K562 (cell line): ENCODE data around the gene MATN1. TPM values are rescaled to one million over a fixed set of nuclear protein-coding genes. Genes with fewer than 3 reads are reported as not detected.

ENCODE experiments used
- ATAC-seq: fragments of 200-7000 bp; cut with Tn5 transposase; 3 replicates; pipeline ENCODE4 v1.9.1; 2020; ENCODE audit warnings: moderate library complexity
- BruUV-seq: library from RNA; stranded (reverse); fragments of 400-500 nt; replicated peaks from 2 replicates; lab custom pipeline; 2021; lab: Mats Ljungman, UMichigan
- CTCF ChIA-PET: fragments of 300-600 bp; formaldehyde crosslinking; extraction: SDS; loops from one replicate; lab custom pipeline; 2021; ENCODE audit warnings: low intra/inter-chr PET ratio; lab: Yijun Ruan, JAX
- POLR2A ChIA-PET: fragments of 300-600, 350-650 bp; sonication (Branson Sonifier 250); formaldehyde crosslinking; extraction: SDS; loops from one replicate; lab custom pipeline; 2021; ENCODE audit warnings: antibody characterized with exemption, inconsistent platforms; lab: Yijun Ruan, JAX
- DNase-seq, 4 experiments: peaks; one replicate each; pipeline versions ENCODE4 v3.0.0 to v3.0.0-alpha.2; 2011 to 2018; ENCODE audit warnings: low spot score in 3 of 4, mixed read lengths in 3 of 4; ENCODE audit errors: extremely low read depth in 1 of 4
- FAIRE-seq: peaks from 2 replicates; lab custom pipeline; 2011; peaks lifted over from hg19 to GRCh38; lab: Jason Lieb, UNC
- H2AFZ ChIP-seq: 2 replicates; pipeline ENCODE4 v1.6.0; 2011; ENCODE audit warnings: low read depth, low read length, control low read depth, inconsistent platforms
- H3K27ac ChIP-seq: fragments of 200-600 bp; 3 replicates; pipeline ENCODE4 v1.8.0; 2011; ENCODE audit warnings: low read depth, mild to moderate bottlenecking, control low read depth, inconsistent platforms, low read length, moderate library complexity, mixed read lengths; ENCODE audit errors: extremely low read depth
- H3K27me3 ChIP-seq, 2 experiments: fragments of 300-600 bp in 1 of 2; 2 replicates in 1 of 2; 3 replicates in 1 of 2; pipeline versions ENCODE4 v1.6.0 to v1.8.0; 2011; ENCODE audit warnings: inconsistent platforms in 2 of 2, low read length in 2 of 2, mild to moderate bottlenecking in 1 of 2, mixed read lengths in 1 of 2, moderate library complexity in 1 of 2; ENCODE audit not compliant: control insufficient read depth in 2 of 2, insufficient read depth in 2 of 2
- H3K36me3 ChIP-seq: fragments of 300-600 bp; 3 replicates; pipeline ENCODE4 v1.8.0; 2011; ENCODE audit warnings: mild to moderate bottlenecking, low read length, inconsistent platforms; ENCODE audit not compliant: control insufficient read depth, insufficient read depth
- H3K4me1 ChIP-seq, 2 experiments: fragments of 200-600 bp in 1 of 2; replicated peaks in 1 of 2; 2 replicates in 1 of 2; 3 replicates in 1 of 2; pipeline versions ENCODE4 v1.5.1 to v1.8.0; 2011; ENCODE audit warnings: inconsistent platforms in 2 of 2, low read length in 2 of 2, mild to moderate bottlenecking in 1 of 2, mixed read lengths in 1 of 2, moderate library complexity in 1 of 2; ENCODE audit not compliant: control insufficient read depth in 2 of 2, insufficient read depth in 2 of 2
- H3K4me2 ChIP-seq: 2 replicates; pipeline ENCODE4 v1.6.1; 2011; ENCODE audit warnings: low read length, control low read depth, inconsistent platforms, mixed read lengths; ENCODE audit not compliant: insufficient read depth
- H3K4me3 ChIP-seq: fragments of 200-600 bp; sonication (generic), shearing (Covaris generic); 2 replicates; pipeline ENCODE4 v1.5.1; 2016; ENCODE audit warnings: control low read depth, inconsistent platforms
- H3K79me2 ChIP-seq: fragments of 200-600 bp; 3 replicates; pipeline ENCODE4 v1.8.0; 2011; ENCODE audit warnings: low read length, inconsistent platforms; ENCODE audit not compliant: control insufficient read depth, insufficient read depth
- H3K9ac ChIP-seq, 2 experiments: 2 replicates each; pipeline versions ENCODE4 v1.6.0 to v1.6.1; 2011; ENCODE audit warnings: low read depth in 2 of 2, low read length in 2 of 2, control low read depth in 1 of 2, inconsistent platforms in 1 of 2, mild to moderate bottlenecking in 1 of 2, mixed read lengths in 1 of 2; ENCODE audit not compliant: insufficient read depth in 1 of 2
- H3K9me1 ChIP-seq: one replicate; pipeline ENCODE4 v1.6.0; 2011; ENCODE audit warnings: inconsistent platforms, mild to moderate bottlenecking, low read length, moderate library complexity; ENCODE audit not compliant: control insufficient read depth, insufficient read depth
- H3K9me3 ChIP-seq: replicated peaks from 2 replicates; pipeline ENCODE4 v1.5.1; 2011; ENCODE audit warnings: low read depth, low read length, inconsistent platforms; ENCODE audit not compliant: control insufficient read depth, insufficient read depth
- H4K20me1 ChIP-seq: replicated peaks from 2 replicates; pipeline ENCODE4 v1.6.1; 2011; ENCODE audit warnings: low read length, inconsistent platforms, mixed read lengths; ENCODE audit not compliant: control insufficient read depth, insufficient read depth
- CREM ChIP-seq: IDR thresholded peaks from 2 replicates; pipeline ENCODE4 v1.6.1; 2014; ENCODE audit warnings: antibody characterized with exemption, low read depth
- GMEB1 ChIP-seq: fragments of 250-450 bp; sonication (Bioruptor Pico); IDR thresholded peaks from 2 replicates; pipeline ENCODE4 v1.4.0; 2020; ENCODE audit warnings: mild to moderate bottlenecking
- HIVEP1 ChIP-seq: fragments of 250-450 bp; sonication (Bioruptor Pico); IDR thresholded peaks from 2 replicates; pipeline ENCODE4 v1.4.0; 2020; ENCODE audit warnings: mild to moderate bottlenecking
- MCM2 ChIP-seq: fragments of 450-650 bp; IDR thresholded peaks from 2 replicates; pipeline ENCODE4 v1.6.1; 2017; ENCODE audit warnings: low read depth, mild to moderate bottlenecking
- NR4A1 ChIP-seq, 2 experiments: fragments of 250-450 bp in 1 of 2; fragments of 450-650 bp in 1 of 2; sonication (Bioruptor Pico) in 1 of 2; IDR thresholded peaks; 2 replicates each; pipeline versions ENCODE4 v1.4.0 to v1.6.1; 2016 to 2020; ENCODE audit warnings: mild to moderate bottlenecking in 2 of 2, missing compliant biosample characterization in 1 of 2, missing genetic modification characterization in 1 of 2, moderate library complexity in 1 of 2
- POLR2AphosphoS2 ChIP-seq: IDR thresholded peaks from 2 replicates; pipeline ENCODE4 v1.6.1; 2012; ENCODE audit warnings: low read length, improper control_type of control experiment
- SRSF9 ChIP-seq: fragments of 200-400 bp; formaldehyde crosslinking; IDR thresholded peaks from 2 replicates; pipeline ENCODE4 v1.6.1; 2017; ENCODE audit warnings: low read depth, low read length, borderline replicate concordance
- TAF1 ChIP-seq: IDR thresholded peaks from 2 replicates; pipeline ENCODE4 v1.6.1; 2011; ENCODE audit warnings: mild to moderate bottlenecking, low read length, moderate library complexity; ENCODE audit not compliant: insufficient read depth, control insufficient read depth, severe bottlenecking; ENCODE audit errors: extremely low read depth
- WHSC1 ChIP-seq: IDR thresholded peaks from one replicate; pipeline ENCODE4 v1.6.1; 2012; ENCODE audit warnings: low read length, control low read depth, inconsistent platforms
- ZBTB17 ChIP-seq: fragments of 450-650 bp; formaldehyde crosslinking; IDR thresholded peaks from 2 replicates; pipeline ENCODE4 v1.4.0; 2020; ENCODE audit warnings: mild to moderate bottlenecking
- ZKSCAN1 ChIP-seq: fragments of 150-350 bp; IDR thresholded peaks from 2 replicates; pipeline ENCODE4 v1.6.1; 2016; ENCODE audit warnings: low read depth, low read length
- ZNF324 ChIP-seq: fragments of 250-450 bp; sonication (Bioruptor Pico); IDR thresholded peaks from 2 replicates; pipeline ENCODE4 v1.4.0; 2020; ENCODE audit warnings: mild to moderate bottlenecking
- ZNF507 ChIP-seq: conservative IDR thresholded peaks from 2 replicates; pipeline ENCODE4 v1.6.1; 2017; ENCODE audit warnings: missing genetic modification characterization, missing compliant biosample characterization
- ZNF583 ChIP-seq: fragments of 250-450 bp; sonication (Bioruptor Pico); IDR thresholded peaks from 2 replicates; pipeline ENCODE4 v1.4.0; 2020
- ZNF592 ChIP-seq: fragments of 450-650 bp; IDR thresholded peaks from 2 replicates; pipeline ENCODE4 v1.6.1; 2017; ENCODE audit warnings: antibody characterized with exemption, mild to moderate bottlenecking
- WGBS: fragments of 100-300 bp; shearing (Covaris generic); methylation state at CpG from one replicate; pipeline ENCODE4 v1.1.6; 2016; ENCODE audit warnings: low coverage, mixed read lengths; ENCODE audit not compliant: insufficient coverage; ENCODE audit errors: missing lambda C conversion rate; 5-methylcytosine and 5-hydroxymethylcytosine counted together
- in situ Hi-C: fragments of 300-500 bp; cut with MboI; formaldehyde crosslinking; loops from 4 replicates; pipeline ENCODE4 v1.15.0; 2018; ENCODE audit warnings: inconsistent platforms, mixed read lengths
- intact Hi-C: fragments of 100-400 bp; cut with micrococcal nuclease; formaldehyde crosslinking; loops from 2 replicates; pipeline ENCODE4 v1.14.2; 2022
- polyA plus RNA-seq, 8 experiments: library from polyadenylated mRNA; depleted of rRNA in 4 of 8; stranded (reverse) in 5 of 8; unstranded in 3 of 8; fragments of >200 nt; fragmentation: Nextera tagmentation in 2 of 8; fragmentation: Illumina TruSeq in 1 of 8; extraction: Ambion mirVana in 2 of 8; extraction: Trizol in 1 of 8; gene quantifications; 2 replicates each; pipeline versions ENCODE4 v1.2.1 to v1.2.3, GENCODE V29; 2011 to 2014; ENCODE audit warnings: inconsistent platforms in 1 of 8, missing spikeins in 1 of 8
- total RNA-seq, 7 experiments: library from RNA; depleted of rRNA in 6 of 7; stranded (reverse); fragments of >200 nt in 6 of 7; fragmentation: Illumina TruSeq in 2 of 7; extraction: Trizol in 2 of 7; gene quantifications; 2 replicates each; pipeline versions ENCODE4 v1.2.1 to v1.2.3, GENCODE V29; 2011 to 2021; ENCODE audit warnings: low replicate concordance in 1 of 7

MATN1 gene
- total and polyA plus RNA-seq, 9 of the 15 experiments (the other 6 are each of a cell fraction or from before 2014, with no cell fraction given): 0.10 to 2.3 (median 1.2) TPM

GRCh38 chr1:30728832-30729638 lies 5.7 kb upstream of the MATN1 start:
- DNase-seq: no peak
- Histone ChIP-seq H3K4me2 (no peak overlapping the region; the same call in 1 of the 2 replicates), H3K27ac (peak overlapping the region; percentile 72; the same call in 2 of the 3 replicates), H4K20me1 (no peaks in the 10 kb centered on the region), H3K9me1 (no peaks in the 10 kb centered on the region), H3K9me3 (no peaks in the 10 kb centered on the region), H3K79me2 (no peaks in the 10 kb centered on the region; the same call in 2 of the 3 replicates), H3K4me3 (no peak overlapping the region), H3K9ac (peak overlapping the region; percentile 47 to 85; a peak in 3 of 4 replicates), H3K4me1 (peaks cover 68 to 69% of the 10 kb centered on the region in 2 experiments), H2AFZ (no peak overlapping the region), H3K27me3 (no peaks in the 10 kb centered on the region), H3K36me3 (peaks cover 40% of the 10 kb centered on the region)
- 66% methylated on average over 17 of the region's 17 CpGs for WGBS
- CTCF ChIA-PET: interaction anchor here (1.4 kb wide), 1 partner anchor 49 kb away, joined by 3 read pairs; no protein-coding TSS in a partner anchor
- no peak for FAIRE-seq
- POLR2A ChIA-PET: interaction anchor here (0.7 to 8.0 kb wide), 6 partner anchors 9 to 223 kb away, joined by 3 to 74 read pairs (median 15); partner anchors contain the start of genes LAPTM5 and SDC3
- intact Hi-C loops: no loop called here
- in situ Hi-C loops: no loop called here
- ATAC-seq: no peak; the same call in 2 of the 3 replicates
- no TSS peak for BruUV-seq
- TF ChIP-seq NR4A1 (CRISPR knock-in tag; IDR thresholded peaks at IDR 0.05) (peak; percentile 87), NR4A1 (tag; IDR thresholded peaks at IDR 0.05) (no peak), ZNF583 (CRISPR knock-in tag) (peak; percentile 70; the same call in 1 of the 2 replicates), MCM2 (no peak), ZNF324 (CRISPR knock-in tag) (peak; percentile 11; the same call in 1 of the 2 replicates), HIVEP1 (0 out of 2 replicates have a peak, but pooled peaks have one; percentile 51), POLR2AphosphoS2 (no peak), TAF1 (no peak), ZNF507 (tag) (no peak), GMEB1 (0 out of 2 replicates have a peak, but pooled peaks have one; percentile 18), SRSF9 (no peak), WHSC1 (peak; percentile 51), ZBTB17 (CRISPR knock-in tag) (0 out of 2 replicates have a peak, but pooled peaks have one; percentile 40), ZKSCAN1 (no peak), CREM (0 out of 2 replicates have a peak, but pooled peaks have one; percentile 12), ZNF592 (0 out of 2 replicates have a peak, but pooled peaks have one; percentile 50)
